Activated naive CD8-positive, alpha-beta T cell treated with anti-CD3 and anti-CD28 coated beads, Interleukin-2, amount 50 U/mL, for 16 hours (primary cell): Measurements from ENCODE around the gene RNF135.
"Not testable (repeated sequence)": the region's sequence is repeated elsewhere in the genome, so short reads cannot be mapped to it uniquely, and the experiment has no call there.

Experiments
- DNase-seq: peaks from one replicate; pipeline ENCODE4 v3.0.0-alpha.2; 2020; ENCODE audit warnings: low read depth, low spot score

RNF135 gene

DNA sequence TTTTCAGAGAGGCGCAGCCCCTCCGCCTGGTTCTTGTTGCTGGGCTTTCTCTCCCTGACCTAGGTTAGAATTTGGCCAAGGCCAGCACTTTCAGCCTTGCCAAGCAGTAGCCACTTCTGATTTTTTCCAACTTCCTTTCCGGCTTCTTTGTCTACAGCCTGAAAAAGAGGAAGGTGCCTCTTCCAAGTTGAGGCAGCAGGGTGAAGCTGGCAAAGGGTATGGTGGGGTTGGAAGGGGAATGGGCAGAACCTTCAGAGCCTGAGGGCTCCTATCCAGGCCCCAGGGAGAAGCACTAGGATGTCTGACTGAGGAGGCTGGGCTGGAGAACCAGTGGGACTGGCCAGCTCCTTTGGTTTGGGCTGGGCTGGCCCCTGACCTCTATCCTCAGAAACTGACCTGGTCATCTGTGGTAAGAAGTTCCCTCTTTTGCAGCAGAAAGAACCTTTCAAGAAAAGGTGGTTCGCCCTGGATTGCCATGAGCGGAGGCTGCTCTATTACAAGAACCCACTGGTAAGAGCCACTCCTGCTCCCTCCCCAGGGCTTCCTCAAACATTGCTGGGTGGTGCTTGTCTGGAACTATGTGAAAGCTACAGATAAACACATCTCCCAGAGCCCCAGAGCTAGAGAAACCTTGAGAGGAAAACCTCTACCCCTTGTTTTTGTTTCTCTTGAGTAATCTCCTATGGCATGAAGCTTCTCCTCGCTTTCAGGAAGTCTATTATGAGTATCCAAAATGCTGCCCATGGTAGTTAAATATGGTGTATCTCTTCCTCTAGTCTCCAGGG, 16.6 kb upstream of the RNF135 start:
- DNase-seq, result no peak

DNA sequence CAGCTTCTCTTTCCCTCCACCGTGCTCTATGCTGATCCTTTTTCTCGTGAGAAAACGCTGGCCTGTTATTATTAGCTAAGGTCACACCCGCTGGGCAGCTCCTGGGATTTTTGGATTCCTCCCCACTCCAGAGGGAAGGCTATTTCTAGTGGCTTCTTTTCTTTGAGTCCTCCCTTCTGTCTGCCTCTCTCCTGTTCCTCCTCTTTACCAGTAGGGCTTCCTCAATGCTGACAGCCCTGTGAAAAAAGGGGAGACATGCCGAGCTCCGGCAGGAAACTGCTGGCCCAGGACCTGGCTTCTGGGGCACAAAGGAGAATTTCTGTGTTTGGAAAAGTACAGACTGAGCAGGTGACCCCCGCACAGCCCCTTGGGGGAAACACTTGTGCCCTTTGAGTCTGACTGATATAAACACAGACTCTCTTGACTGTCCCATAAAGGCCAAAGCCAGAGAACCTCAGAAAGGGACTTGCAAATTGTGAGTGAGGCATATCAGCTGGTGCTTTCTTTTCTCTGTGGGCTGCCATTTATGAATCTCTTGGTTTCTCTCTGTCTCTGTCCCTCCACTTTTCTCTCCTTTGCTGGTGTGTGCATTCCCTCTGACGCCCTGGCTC, 14.0 kb upstream of the RNF135 start:
- no peak for DNase-seq

DNA sequence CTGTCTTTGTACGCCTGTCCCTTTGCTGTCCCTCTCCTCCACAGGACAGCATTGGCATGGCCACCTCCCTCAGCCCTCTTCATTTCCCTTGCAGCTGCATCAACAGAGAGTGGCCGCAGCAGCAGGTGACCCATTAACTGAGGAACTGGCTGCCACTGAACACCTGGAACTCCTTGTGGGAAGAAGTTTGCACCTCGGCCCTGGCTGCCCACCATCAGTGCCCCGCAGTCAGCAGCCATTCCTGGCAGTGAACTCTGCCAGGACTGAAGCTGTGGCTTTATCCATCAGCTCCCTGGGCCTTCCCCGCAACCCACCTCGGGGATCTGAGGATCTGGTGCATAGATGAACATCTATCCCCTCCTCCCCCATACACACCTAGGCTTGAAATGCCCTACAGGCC, 13.1 kb upstream of the RNF135 start:
- DNase-seq, result no peak

DNA sequence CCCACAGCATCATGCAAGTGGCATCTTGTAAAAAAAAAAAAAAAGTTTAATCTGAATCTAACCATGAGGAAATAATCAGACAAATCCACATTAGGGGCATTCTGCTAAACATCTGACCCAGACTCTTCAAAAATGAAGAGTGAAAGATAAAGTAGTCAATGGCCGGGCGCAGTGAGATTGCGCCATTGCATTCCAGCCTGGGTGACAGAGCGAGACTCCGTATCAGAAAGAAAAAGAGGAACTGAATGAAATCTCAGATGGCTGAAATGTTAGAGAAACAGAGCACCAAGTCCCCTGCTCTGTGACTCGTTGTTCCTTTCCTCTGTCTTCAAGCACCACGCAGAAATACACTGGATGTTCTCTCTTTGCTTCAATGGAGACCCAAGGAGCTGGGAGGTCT, 12.7 kb upstream of the RNF135 start:
- DNase-seq, result no peak

DNA sequence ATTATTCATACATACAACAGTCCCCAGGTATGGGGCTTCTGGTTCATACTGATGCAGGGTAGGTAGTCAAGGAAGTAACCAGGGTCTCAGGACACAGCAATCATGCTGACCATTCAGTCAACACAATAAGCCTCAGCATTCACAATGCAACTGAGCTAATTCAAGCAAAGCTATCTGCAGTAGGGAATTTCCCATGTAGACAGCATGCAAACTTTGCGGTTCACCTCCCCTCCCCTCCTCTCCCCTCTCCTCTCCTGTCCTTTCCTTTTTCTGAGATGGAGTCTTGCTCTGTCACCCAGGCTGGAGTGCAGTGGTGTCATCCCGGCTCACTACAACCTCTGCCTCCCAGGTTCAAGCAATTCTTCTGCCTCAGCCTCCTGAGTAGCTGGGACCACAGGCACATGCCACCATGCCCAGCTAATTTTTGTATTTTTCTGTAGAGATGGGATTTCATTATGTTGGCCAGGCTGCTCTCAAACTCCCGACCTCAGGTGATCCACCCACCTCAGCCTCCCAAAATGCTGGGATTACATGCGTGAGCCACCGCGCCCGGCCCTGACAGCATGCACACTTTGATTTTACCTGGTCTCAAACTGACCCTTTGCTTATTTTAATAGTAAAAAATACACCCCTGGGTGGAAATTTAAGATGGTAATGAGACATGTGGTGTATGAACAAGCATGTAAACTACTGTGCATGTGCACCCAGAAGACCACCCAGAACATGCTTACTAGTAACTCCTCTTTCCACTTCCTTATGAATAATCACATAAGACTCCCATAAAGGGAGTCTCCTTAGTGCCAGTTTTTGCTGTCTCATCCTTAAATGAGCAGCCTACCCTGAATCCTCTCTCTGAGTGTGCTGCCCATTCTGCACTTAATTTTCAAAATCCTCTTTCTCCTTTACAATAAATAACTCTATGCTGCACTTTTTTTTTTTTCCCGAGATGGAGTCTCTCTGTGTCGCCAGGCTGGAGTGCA, 9.3 kb upstream of the RNF135 start:
- no peak for DNase-seq

DNA sequence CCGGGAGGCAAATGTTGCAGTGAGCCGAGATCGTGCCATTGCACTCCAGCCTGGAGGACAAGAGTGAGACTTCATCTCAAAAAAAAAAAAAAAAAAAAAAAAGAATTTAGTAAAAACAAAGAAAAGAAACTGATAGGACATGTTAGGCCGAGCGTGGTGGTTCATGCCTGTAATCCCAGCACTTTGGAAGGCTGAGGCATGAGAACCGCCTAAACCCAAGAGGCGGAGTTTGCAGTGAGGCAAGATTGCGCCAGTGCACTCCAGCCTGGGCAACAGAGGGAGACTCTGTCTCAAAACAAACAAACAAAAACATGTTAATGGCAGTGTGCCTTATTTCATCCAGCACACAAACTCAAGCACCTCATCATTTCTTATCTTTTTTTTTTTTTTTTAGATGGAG, 6.5 kb upstream of the RNF135 start:
- DNase-seq, result not testable (repeated sequence)

DNA sequence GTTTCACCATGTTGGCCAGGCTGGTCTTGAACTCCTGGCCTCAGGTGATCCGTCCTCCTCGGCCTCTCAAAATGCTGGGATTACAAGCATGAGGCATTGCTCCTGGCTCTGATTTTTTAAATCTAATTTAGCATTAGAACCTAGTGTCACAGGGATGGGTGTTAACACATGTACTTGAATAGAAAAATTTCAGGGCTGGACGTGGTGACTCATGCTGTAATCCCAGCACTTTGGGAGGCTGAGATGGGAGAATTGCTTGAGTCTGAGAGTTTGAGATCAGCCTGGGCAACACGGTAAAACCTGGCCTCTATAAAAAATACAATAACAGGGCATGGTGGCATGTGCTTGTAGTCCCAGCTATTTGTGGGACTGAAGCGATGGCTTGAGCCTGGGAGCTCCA, 6.0 kb upstream of the RNF135 start:
- DNase-seq, result no peak

DNA sequence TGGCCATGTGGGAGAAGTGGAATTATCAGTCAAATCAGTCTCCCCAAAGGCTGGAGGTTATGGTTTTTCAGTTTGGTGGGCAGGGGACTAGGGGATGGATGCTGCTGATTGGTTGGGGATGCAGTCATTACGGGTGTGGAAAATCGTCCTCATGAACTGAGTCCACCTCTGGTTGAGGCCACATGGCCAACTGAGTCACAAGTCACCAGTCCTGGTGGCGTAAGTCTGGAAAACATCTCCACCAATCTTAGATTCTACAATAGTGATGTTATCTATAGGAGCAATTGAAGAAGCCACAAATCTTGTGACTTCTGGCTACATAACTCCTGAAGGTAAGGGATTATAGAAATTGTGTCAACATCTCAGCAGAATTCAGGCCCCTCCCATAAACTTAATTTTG, 5.2 kb upstream of the RNF135 start:
- no peak for DNase-seq

DNA sequence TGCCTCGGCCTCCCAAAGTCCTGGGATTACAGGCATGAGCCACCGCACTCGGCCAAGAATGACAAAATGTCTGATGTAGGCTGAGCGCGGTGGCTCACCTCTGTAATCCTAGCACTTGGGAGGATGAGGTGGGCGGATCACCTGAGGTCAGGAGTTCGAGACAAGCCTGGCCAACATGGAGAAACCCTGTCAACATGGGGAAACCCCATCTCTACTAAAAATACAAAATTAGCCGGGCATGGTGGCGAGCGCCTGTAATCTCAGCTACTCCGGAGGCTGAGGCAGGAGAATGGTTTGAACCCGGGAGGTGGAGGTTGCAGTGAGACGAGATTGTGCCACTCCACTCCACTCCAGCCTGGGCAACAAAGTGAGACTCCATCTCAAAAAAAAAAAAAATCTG, 2.9 kb upstream of the RNF135 start:
- DNase-seq, result not testable (repeated sequence)

DNA sequence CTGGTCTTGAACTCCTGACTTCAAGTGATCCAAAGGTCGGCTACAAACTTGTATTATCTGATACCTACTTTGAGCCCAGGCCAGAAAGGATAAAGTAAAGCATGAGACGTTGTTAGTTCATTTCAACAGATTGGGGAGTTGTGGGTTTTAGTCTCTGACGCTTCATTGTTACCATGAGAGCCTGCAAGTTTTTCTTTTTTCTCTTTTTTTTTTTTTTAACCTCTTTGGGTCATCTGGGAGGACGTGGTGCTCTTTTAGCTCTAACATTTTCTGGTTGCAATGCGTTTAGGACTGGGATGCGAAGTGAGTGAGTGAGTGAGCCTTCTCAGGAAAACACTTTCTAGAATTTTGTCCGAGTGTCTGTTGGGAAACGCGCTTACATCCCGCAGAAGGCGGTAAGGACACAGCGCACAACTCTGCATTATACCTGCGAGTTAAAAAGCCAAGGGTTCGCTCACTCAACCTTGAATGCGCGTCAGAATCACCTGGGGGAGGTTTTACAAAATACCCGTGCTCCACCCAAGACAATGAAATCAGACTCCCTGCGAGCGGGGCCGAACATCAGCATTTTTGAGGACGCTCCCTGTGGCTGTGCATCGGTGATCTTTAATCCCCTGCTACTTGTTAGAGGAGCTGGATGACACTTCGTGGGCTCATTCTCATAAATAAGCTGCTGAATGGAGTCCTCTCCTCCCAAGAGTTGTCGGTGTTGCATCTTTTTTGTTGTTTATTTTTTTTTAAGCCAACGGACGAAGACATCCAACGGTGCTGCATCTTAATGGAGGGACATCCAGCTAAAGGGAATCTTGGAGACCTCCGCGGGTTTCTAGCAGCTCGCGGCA, 629 bp upstream of the RNF135 start:
- DNase-seq, result no peak

DNA sequence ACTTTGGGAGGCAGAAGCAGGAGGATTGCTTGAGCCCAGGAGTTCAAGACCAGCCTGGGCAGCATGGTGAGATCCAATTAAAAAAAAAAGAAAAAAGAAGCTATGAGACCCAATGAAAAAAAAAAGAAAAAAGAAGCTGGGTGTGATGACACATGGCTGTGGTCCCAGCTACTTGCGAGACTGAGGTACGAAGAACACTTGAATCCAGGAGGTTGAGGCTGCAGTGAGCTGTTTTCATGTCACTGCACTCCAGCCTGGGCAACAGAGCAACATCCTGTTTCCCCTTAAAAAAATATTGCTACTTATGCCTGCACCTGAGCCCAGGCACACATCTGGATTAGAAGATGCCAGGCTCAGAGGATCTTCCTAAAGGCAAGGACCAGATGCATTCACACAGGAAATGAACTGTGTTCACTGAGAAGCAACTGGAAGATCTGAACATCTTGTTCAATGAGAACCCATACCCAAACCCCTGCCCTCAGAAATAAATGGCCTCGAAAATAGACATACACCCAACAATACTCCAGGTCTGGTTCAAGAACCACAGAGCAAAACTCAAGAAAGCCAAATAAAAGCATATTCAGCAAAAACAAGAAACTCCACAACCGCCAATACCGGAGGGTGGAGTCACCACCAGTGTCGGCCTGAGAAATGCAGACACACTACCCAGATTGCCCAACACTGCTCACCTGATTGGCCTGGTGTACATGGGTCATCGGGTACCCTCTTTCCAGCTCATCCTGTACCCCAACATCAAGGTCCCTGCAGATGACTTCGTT, 4.4 kb downstream of the RNF135 start:
- no peak for DNase-seq

DNA sequence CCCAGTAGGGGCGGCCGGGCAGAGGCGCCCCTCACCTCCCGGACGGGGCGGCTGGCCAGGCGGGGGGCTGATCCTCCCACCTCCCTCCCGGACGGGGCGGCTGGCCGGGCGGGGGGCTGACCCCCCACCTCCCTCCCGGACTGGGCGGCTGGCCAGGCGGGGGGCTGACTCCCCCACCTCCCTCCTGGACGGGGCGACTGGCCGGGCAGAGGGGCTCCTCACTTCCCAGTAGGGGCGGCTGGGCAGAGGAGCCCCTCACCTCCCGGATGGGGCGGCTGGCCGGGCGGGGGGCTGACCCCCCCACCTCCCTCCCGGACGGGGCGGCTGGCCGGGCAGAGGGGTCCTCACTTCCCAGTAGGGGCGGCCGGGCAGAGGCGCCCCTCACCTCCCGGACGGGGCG, 9.1 kb downstream of the RNF135 start:
- not testable (repeated sequence) for DNase-seq

DNA sequence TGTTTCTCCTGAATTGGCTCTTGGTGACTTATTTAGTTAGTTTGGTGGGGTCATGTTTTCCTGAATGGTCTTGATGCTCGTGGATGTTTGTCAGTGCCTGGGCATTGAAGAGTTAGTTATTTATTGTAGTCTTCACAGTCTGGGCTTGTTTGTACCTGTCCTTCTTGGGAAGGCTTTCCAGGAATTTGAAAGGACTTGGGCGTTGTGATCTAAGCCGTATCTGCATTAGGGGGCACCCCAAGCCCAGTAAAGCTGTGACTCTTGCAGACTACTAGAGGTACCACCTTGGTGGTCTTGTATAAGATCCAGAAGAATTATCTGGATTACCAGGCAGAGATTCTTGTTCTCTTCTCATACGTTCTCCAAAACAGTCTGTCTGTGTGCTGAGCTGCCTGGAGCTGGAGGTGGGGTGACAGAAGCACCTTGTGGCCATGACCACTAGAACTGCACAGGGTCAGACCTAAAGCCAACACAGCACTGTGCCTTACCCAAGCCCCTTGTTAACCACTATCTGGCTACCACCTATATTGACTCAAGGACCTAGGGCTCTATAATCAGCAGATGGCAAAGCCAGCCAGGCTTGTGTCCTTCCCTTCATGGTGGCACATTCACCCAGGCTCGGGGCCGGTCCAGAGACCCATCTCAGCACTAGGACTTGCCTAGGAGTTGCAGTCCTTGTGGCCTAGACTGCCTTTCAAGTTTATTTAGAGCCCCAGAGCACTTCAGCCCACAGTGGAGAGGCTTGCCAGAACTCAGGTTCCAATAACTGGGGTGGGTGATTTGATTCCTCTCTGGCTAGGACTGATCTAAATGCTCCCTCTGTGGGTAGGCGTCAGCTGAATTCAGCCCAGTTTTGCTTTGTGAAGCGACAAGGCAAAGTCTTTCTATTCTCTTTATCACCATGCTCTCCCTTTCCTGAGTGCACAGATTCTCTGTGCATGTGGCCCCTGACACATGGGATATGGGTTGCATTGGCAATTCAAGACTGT, 11.0 kb downstream of the RNF135 start:
- no peak for DNase-seq

DNA sequence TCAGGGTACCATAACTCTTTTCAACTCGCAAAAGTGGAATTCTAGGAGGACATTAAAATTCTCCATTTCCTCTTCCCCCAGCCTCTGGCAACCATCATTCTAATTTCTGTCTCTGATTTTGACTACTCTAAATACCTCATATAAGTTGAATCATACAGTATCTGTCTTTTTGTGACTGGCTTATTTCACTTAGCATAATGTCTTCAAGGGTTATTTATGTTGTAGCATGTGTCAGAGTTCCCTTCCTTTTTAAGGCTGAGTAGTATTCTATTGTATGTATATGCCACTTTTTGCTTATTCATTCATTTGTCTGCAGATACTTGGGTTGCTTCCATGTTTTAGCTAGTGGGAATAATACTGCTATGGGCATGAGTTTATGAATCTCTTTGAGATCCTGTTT, 12.0 kb downstream of the RNF135 start:
- DNase-seq, result no peak

DNA sequence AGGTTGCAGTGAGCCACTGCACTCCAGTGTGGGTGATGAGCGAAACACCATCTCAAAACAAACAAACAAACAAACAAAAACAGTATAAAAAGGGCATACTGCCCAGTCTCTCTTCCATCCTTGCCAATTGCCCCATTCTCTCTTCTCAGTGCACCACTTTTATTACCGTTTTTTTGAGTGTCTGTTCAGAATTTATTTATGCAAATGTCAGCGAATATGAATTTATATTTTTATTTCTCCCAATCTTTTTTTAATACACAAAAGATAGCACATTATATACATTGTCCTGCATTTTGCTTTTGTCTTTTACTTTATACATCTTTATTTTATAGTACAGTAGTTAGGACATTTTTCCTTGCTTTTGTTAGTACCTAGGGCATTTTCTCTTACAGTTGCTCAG, 19.6 kb downstream of the RNF135 start:
- DNase-seq, result no peak

DNA sequence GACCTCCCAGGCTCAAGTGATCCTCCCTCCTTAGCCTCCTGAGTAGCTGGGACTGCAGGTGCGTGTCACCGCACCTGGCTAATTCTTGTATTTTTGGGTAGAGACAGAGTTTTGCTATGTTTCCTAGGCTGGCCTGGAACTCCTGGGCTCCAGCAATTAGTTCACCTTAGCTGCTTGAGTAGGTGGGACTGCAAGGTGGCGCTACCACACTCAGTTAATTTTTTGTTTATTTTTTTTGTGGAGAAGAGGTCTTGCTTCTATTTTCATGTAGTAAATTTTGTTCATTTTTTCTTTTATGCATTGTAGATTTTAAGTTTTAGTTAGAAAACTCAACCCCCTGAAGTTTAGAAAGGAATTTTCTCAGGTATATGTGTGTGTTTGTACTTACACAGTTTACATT, 21.7 kb downstream of the RNF135 start:
- DNase-seq, result no peak

DNA sequence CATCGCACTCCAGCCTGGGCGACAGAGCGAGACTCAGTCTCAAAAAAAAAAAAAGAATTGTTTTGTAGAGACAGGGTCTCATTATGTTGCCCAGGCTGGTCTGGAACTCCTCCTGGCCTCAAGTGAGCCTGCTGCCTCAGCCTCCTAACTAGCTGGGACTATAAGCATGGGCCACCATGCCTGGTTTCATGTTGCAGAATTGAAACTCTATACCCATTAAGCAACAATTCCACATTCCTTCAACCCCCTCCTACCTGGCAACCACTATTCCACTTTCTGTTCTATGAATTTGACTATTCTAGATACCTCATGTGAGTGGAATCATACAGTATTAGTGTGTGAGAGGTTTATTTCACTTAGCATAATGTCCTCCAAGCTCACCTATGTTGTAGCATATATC, 24.5 kb downstream of the RNF135 start:
- no peak for DNase-seq

DNA sequence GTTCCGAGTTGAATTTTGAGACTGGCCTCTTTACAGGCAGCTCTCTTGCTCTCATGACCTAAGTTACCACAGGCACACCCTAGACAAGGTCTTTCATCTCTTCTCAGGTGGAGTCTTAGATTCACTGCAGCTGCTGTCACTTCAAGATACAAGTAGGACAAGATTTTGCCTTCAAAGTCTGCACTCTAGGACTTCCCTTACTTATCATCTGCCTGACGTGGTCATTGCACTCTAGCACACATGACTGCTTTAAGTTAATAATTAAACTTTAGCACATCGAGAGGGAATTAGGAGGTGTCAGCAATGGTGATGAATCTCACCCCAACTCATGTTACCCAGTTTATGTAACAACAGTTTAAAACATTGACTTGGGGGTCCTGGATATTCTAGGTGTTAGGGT, 25.6 kb downstream of the RNF135 start:
- no peak for DNase-seq

DNA sequence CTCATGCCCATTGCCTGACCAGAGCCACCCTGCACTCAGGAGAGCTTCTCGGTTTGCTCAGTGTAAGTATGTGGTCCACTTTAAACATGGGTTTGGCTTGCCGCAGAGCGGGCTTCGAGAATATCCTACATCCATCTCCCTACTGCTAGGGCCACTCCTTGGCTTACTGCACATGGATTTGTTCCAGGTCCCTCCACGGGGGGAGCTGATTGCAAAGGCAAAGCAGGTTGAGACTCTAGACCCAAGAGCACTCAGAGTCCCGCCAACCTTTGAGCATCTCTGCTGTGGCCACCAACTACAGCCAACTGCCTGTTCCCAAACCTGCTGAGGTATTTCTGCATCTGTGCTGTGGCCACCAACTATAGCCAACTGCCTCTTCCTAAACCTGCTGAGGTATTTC, 26.4 kb downstream of the RNF135 start:
- no peak for DNase-seq
